IgD-negative memory B cell (primary cell): Measurements from ENCODE around the gene TMEM132D. TPM values are rescaled to one million over a fixed set of nuclear protein-coding genes. Genes with fewer than 3 reads are reported as not detected.

Source experiments
- H3K27ac Mint-ChIP-seq, 3 donors: one replicate each; pipeline ENCODE4 v1.8.0; 2020 to 2022; ENCODE audit warnings: mild to moderate bottlenecking in 3 of 3, mixed read lengths in 3 of 3, moderate library complexity in 1 of 3
- H3K27me3 Mint-ChIP-seq: one replicate; pipeline ENCODE4 v1.8.0; 2021; ENCODE audit warnings: mixed read lengths
- H3K36me3 Mint-ChIP-seq: one replicate; pipeline ENCODE4 v1.8.0; 2020; ENCODE audit warnings: mild to moderate bottlenecking, mixed read lengths
- H3K4me1 Mint-ChIP-seq, 3 donors: one replicate each; pipeline ENCODE4 v1.8.0; 2020 to 2022; ENCODE audit warnings: mixed read lengths in 3 of 3, mild to moderate bottlenecking in 1 of 3
- H3K4me3 Mint-ChIP-seq, 4 donors: one replicate each; pipeline ENCODE4 v1.8.0; 2020 to 2022; ENCODE audit warnings: mild to moderate bottlenecking in 4 of 4, mixed read lengths in 4 of 4, moderate library complexity in 3 of 4
- H3K9me3 Mint-ChIP-seq, 3 donors: one replicate each; pipeline ENCODE4 v1.8.0; 2020 to 2021; ENCODE audit warnings: mixed read lengths in 3 of 3, mild to moderate bottlenecking in 1 of 3
- polyA plus RNA-seq: library from polyadenylated mRNA; unstranded; fragments of 300-500 nt; fragmentation: Illumina TruSeq; gene quantifications from one replicate; pipeline ENCODE4 v1.2.3, GENCODE V29; 2021

TMEM132D gene
- polyA plus RNA-seq, 1 donor from 2014 or later: not detected

GRCh38 chr12:129854591-129854990, 49.2 kb downstream of the TMEM132D start:
- Mint-ChIP-seq H3K9me3 (peaks cover 0 to 2% (median 0%) of the 10 kb centered on the region in 3 donors), H3K4me3 (no peak overlapping the region), H3K27me3 (no peaks in the 10 kb centered on the region), H3K4me1 (no peaks in the 10 kb centered on the region), H3K36me3 (no peaks in the 10 kb centered on the region), H3K27ac (no peak overlapping the region)

- H3K4me1 Mint-ChIP-seq: no peaks in the 10 kb centered on the region
- no peaks in the 10 kb centered on the region for H3K27me3 Mint-ChIP-seq
- no peaks in the 10 kb centered on the region for H3K36me3 Mint-ChIP-seq
- no peak overlapping the region for H3K27ac Mint-ChIP-seq
- no peak overlapping the region for H3K4me3 Mint-ChIP-seq
- peaks cover 2 to 4% (median 3%) of the 10 kb centered on the region in 3 donors for H3K9me3 Mint-ChIP-seq
These were observed 52.5 kb downstream of the TMEM132D start for GRCh38 chr12:129851296-129851695.

- Mint-ChIP-seq H3K9me3 (peaks cover 2 to 4% (median 3%) of the 10 kb centered on the region in 3 donors), H3K27ac (no peak overlapping the region), H3K4me3 (no peak overlapping the region), H3K36me3 (no peaks in the 10 kb centered on the region), H3K27me3 (no peaks in the 10 kb centered on the region), H3K4me1 (no peaks in the 10 kb centered on the region)
These were observed 54.9 kb downstream of the TMEM132D start for GRCh38 chr12:129848876-129849275.

GRCh38 chr12:129847063-129847462, 56.8 kb downstream of the TMEM132D start:
- Mint-ChIP-seq H3K27me3 (no peaks in the 10 kb centered on the region), H3K4me3 (no peak overlapping the region), H3K4me1 (no peaks in the 10 kb centered on the region), H3K27ac (no peak overlapping the region), H3K9me3 (peaks cover 0 to 4% (median 3%) of the 10 kb centered on the region in 3 donors), H3K36me3 (no peaks in the 10 kb centered on the region)

GRCh38 chr12:129844662-129845220, 59.1 kb downstream of the TMEM132D start:
- Mint-ChIP-seq H3K36me3 (no peaks in the 10 kb centered on the region), H3K4me3 (no peak overlapping the region), H3K27me3 (no peaks in the 10 kb centered on the region), H3K9me3 (peaks cover 0 to 4% (median 3%) of the 10 kb centered on the region in 3 donors), H3K27ac (no peak overlapping the region), H3K4me1 (no peaks in the 10 kb centered on the region)

- no peaks in the 10 kb centered on the region for H3K4me1 Mint-ChIP-seq
- H3K27ac Mint-ChIP-seq: no peak overlapping the region
- H3K9me3 Mint-ChIP-seq: no peaks in the 10 kb centered on the region
- no peak overlapping the region for H3K4me3 Mint-ChIP-seq
- no peaks in the 10 kb centered on the region for H3K36me3 Mint-ChIP-seq
- H3K27me3 Mint-ChIP-seq: no peaks in the 10 kb centered on the region
These were observed 62.6 kb downstream of the TMEM132D start for GRCh38 chr12:129841251-129841650.

GRCh38 chr12:129840145-129840884, 63.5 kb downstream of the TMEM132D start:
- Mint-ChIP-seq H3K4me3 (no peak overlapping the region), H3K27me3 (no peaks in the 10 kb centered on the region), H3K36me3 (no peaks in the 10 kb centered on the region), H3K9me3 (no peaks in the 10 kb centered on the region), H3K27ac (no peak overlapping the region), H3K4me1 (no peaks in the 10 kb centered on the region)

GRCh38 chr12:129839679-129840078, 64.1 kb downstream of the TMEM132D start:
- H3K4me1 Mint-ChIP-seq: no peaks in the 10 kb centered on the region

GRCh38 chr12:129831294-129831693, 72.5 kb downstream of the TMEM132D start:
- Mint-ChIP-seq H3K9me3 (peaks cover 0 to 4% (median 2%) of the 10 kb centered on the region in 3 donors), H3K4me3 (no peak overlapping the region)

More at GRCh38 chr12:129839679-129840078, 64.1 kb downstream of the TMEM132D start:
- H3K9me3 Mint-ChIP-seq: peaks cover 0 to 3% (median 0%) of the 10 kb centered on the region in 3 donors
- no peak overlapping the region for H3K27ac Mint-ChIP-seq
- no peaks in the 10 kb centered on the region for H3K27me3 Mint-ChIP-seq
- no peaks in the 10 kb centered on the region for H3K36me3 Mint-ChIP-seq
- H3K4me3 Mint-ChIP-seq: no peak overlapping the region

GRCh38 chr12:129830796-129831195, 73.0 kb downstream of the TMEM132D start:
- Mint-ChIP-seq H3K27ac (no peak overlapping the region), H3K4me3 (no peak overlapping the region), H3K27me3 (no peaks in the 10 kb centered on the region), H3K36me3 (no peaks in the 10 kb centered on the region), H3K9me3 (peaks cover 0 to 4% (median 2%) of the 10 kb centered on the region in 3 donors), H3K4me1 (no peaks in the 10 kb centered on the region)

More at GRCh38 chr12:129831294-129831693, 72.5 kb downstream of the TMEM132D start:
- Mint-ChIP-seq H3K27me3 (no peaks in the 10 kb centered on the region), H3K4me1 (no peaks in the 10 kb centered on the region), H3K36me3 (no peaks in the 10 kb centered on the region), H3K27ac (no peak overlapping the region)

GRCh38 chr12:129827866-129828384, 75.9 kb downstream of the TMEM132D start:
- Mint-ChIP-seq H3K36me3 (no peaks in the 10 kb centered on the region), H3K4me3 (no peak overlapping the region), H3K27me3 (no peaks in the 10 kb centered on the region), H3K4me1 (no peaks in the 10 kb centered on the region), H3K9me3 (no peaks in the 10 kb centered on the region), H3K27ac (no peak overlapping the region)

- Mint-ChIP-seq H3K4me3 (no peak overlapping the region), H3K4me1 (no peaks in the 10 kb centered on the region), H3K36me3 (no peaks in the 10 kb centered on the region), H3K9me3 (peaks cover 0 to 4% (median 3%) of the 10 kb centered on the region in 3 donors), H3K27me3 (no peaks in the 10 kb centered on the region), H3K27ac (no peak overlapping the region)
These were observed 76.5 kb downstream of the TMEM132D start for GRCh38 chr12:129827102-129827865.

GRCh38 chr12:129826273-129826672, 77.6 kb downstream of the TMEM132D start:
- Mint-ChIP-seq H3K27me3 (no peaks in the 10 kb centered on the region), H3K36me3 (no peaks in the 10 kb centered on the region), H3K4me3 (no peak overlapping the region), H3K27ac (no peak overlapping the region), H3K9me3 (peaks cover 0 to 7% (median 4%) of the 10 kb centered on the region in 3 donors), H3K4me1 (no peaks in the 10 kb centered on the region)

- Mint-ChIP-seq H3K4me1 (no peaks in the 10 kb centered on the region), H3K4me3 (no peak overlapping the region), H3K9me3 (peaks cover 0 to 7% (median 4%) of the 10 kb centered on the region in 3 donors), H3K36me3 (no peaks in the 10 kb centered on the region), H3K27me3 (no peaks in the 10 kb centered on the region), H3K27ac (no peak overlapping the region)
These were observed 78.5 kb downstream of the TMEM132D start for GRCh38 chr12:129825316-129825715.

GRCh38 chr12:129821964-129822363, 81.9 kb downstream of the TMEM132D start:
- no peaks in the 10 kb centered on the region for H3K27me3 Mint-ChIP-seq
- no peak overlapping the region for H3K27ac Mint-ChIP-seq
- no peak overlapping the region for H3K4me3 Mint-ChIP-seq
- peaks cover 1% of the 10 kb centered on the region for H3K36me3 Mint-ChIP-seq
- peaks cover 0 to 7% (median 4%) of the 10 kb centered on the region in 3 donors for H3K9me3 Mint-ChIP-seq
- H3K4me1 Mint-ChIP-seq: no peaks in the 10 kb centered on the region
